HG03460 (cell line): ENCODE data around the gene MRPS10.
A peak's percentile ranks its signal among the peaks of the same experiment; 100 is the strongest.

Source experiments
- ATAC-seq: cut with Tn5 transposase; IDR thresholded peaks from one replicate; pipeline ENCODE4 v1.9.1; 2021; ENCODE audit not compliant: unreplicated experiment

Gene MRPS10

DNA sequence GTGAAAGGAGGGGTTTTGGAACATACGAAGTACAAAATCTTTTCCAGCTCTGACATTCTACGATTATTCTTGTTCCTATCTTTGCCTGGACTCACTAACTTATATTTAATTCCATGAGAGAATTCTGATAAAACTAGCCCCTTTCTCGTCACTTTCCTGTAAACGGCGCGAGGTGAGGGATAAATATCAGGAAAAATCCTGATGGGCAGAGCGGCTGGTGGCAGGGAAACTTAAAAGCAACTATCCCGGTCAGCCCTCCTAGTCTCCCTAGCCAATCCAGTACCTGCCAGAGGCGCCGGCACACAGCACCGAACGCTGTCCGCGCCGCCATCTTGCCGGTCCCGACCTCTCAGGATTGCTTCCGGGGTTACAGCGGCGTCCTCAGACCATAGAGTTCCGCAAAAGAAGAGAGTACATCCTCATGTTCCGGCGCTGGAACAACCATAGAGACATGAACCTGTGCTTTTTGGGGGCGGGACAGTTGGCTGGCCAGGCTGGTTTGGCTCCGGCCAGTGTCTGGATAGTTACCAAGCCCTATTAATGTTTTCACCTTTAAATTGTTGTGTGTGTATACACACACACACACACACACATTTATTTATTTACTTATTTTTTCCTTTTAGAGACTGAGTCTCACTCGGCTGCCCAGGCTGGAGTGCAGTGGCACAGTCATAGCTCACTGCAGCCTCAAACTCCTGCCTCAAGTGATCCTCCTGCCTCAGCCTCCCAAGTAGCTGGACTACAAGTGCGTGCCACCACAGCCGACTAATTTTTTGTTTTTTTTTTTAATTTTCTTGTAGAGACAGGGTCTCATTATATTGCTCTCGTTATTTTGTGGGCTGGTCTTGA is at the start of gene MRPS10:
TSS of gene MRPS10 (minus strand) at position 343 of the 849 bp plus-strand sequence. CDS start at position 331, 12 bp downstream.
- ATAC-seq, result peak; percentile 92

DNA sequence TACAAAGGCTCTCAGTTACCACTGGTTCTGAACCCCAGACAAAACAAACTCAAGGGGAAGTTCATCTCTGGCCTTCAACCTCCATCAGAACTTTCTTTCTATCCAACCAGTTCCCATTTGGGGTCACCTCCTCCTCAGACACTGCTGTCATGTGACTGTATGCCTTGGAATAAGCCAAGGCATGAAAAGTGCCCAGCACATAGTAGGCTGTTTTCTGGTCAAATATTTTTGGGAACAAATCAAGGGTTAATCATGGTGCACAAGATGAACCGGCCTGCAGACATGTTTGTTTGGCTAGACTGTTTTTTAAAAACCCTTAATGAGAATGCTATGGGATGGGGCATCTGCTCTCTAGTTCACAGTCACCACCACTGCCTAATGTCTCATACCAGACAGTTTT is 48.9 kb upstream of the MRPS10 start:
- no peak for ATAC-seq

GRCh38 chr6:42264852-42265390 is 47.3 kb upstream of the MRPS10 start:
- no peak for ATAC-seq

GRCh38 chr6:42264162-42264851 is 46.6 kb upstream of the MRPS10 start:
- no peak for ATAC-seq

GRCh38 chr6:42263165-42263728 is 45.6 kb upstream of the MRPS10 start:
- ATAC-seq, result no peak

GRCh38 chr6:42260972-42261371 is 43.3 kb upstream of the MRPS10 start:
- no peak for ATAC-seq

DNA sequence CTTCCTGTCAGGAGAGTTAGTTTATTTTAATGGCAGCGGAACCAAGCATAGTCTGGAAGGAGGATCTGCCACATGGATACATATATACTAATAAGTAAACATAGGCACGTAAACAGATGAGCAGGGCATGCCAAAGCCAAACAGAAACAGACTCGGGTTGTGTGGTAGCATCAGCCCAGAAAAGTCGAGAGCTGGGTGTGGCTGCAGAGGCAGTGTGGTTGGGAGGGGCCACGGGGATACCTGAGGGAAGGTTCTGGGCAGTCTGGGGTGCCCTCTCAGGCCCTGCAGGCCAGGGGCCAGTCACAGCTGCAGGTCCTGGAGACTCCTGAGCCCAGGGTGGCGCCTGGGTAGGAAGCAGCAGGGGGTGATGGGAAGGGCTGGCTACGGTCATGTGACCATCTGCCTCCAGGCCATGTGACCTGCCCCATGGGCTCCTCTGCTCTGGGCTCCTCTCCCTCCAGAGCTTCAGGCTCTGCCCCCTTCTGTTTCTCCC is 42.8 kb upstream of the MRPS10 start:
- no peak for ATAC-seq

- no peak for ATAC-seq
Observed at GRCh38 chr6:42259841-42260395, 42.3 kb upstream of the MRPS10 start.

GRCh38 chr6:42259286-42259685 is 41.6 kb upstream of the MRPS10 start:
- no peak for ATAC-seq

GRCh38 chr6:42257614-42258013 is 40.0 kb upstream of the MRPS10 start:
- ATAC-seq, result no peak

DNA sequence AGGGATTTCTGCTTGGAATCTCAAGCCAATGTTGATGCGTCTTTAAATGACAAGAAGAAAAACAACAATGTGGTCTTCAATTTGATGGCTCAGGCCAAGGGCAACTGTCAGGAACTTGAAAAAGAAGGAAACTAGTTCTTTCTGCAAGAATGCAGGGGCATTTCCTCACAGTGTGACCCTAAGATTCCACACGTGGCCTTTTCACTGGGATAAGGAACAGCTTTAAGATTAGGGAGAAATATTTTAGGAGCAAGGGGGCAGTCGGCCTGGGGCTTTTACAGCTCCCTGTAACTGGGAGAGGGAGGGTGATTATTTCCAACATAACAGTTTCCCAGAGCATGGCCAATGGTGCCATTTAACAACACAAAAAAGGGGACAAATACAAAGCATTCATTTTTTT is 39.4 kb upstream of the MRPS10 start:
- no peak for ATAC-seq

DNA sequence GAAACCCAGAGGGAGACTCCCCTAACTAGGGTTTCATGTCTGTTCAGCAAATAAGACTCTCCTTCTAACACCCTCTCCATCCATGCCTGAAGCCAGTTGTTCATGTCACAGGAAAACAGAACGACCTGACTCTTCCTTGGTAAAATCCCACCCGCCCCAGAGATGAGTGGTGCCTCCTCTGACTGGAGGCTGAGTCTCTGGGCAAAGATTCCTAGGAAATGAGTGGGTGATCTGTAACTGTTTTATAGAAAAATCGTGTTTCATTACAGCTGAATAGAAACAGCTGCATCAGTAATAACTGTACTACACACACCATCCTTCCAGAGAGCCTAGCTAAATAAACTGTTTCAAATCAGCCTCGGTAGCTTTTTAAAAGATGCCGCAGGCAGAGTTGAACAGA is 37.4 kb upstream of the MRPS10 start:
- no peak for ATAC-seq

GRCh38 chr6:42254505-42254904 is 36.8 kb upstream of the MRPS10 start:
- ATAC-seq, result no peak

- ATAC-seq, result no peak
Observed at GRCh38 chr6:42251911-42252637, 34.4 kb upstream of the MRPS10 start.

GRCh38 chr6:42251500-42251899 is 33.8 kb upstream of the MRPS10 start:
- no peak for ATAC-seq

DNA sequence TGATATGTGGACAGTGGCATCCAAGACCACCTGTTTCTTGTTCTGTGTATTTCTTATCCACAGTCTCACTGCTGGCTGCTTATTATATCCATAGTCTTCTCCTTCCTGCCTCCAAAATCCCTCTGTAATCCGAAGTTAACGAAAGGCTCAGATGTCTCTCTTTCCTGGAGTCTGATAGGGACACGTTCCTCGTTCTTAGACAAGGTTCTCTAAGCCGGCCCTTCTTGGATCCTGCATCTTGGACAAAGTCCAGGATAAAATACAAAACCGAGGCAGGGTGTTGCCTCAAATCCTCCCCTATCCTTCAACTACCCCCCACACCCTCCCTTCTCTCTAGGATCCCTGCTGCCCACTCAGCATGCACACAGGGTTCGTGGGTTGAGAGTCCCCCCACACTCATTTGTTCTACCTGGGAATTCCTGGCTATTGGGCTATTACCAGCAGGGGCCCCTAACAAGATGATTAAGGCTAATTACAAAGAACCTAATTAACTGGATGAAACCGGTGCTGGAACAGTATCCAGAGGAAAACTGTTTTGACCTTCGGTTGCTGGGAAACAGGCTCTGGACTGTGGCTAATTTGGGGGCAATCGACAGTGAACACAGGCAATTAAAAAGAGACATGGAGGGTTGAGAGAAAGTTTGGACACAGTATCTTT is 32.7 kb upstream of the MRPS10 start:
- ATAC-seq, result no peak

- ATAC-seq, result no peak
Observed at GRCh38 chr6:42249279-42249678, 31.6 kb upstream of the MRPS10 start.

DNA sequence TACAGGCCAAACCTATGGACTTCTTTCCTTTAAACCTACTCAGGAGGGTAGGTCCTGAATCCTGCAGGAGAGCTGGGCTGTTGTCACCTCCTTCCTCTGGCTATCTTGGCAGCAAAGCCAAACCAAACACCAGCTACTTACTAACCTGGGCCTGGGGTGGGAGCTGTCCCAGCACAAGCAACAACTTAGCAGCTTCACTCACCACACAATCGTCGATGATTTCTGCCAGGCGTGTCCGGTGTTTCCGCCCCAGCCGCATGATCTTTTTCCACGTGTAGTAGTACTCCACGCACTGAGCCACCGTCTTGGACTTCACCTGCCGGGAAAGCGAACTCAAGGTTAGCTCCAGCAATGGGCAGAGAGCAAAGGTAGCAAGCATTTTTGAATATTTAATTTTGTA is 25.4 kb upstream of the MRPS10 start:
- ATAC-seq, result no peak

DNA sequence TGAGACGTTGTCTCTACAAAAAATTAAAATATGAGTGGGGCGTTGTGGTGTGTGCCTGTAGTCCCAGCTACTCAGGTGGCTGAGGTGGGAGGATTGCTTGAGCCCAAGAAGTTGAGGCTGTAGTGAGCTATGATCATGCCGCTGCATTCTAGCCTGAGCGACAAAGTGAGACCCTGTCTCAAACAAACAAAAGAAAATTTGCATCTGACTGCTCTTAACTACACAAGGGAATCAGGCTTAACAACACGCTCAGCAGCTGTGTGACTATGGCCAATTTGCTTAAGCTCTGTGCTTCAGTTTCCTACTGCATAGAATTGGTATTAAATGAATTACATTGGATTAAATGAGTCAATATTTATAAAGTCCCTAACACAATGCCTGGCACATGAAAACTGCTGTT is 24.3 kb upstream of the MRPS10 start:
- no peak for ATAC-seq

DNA sequence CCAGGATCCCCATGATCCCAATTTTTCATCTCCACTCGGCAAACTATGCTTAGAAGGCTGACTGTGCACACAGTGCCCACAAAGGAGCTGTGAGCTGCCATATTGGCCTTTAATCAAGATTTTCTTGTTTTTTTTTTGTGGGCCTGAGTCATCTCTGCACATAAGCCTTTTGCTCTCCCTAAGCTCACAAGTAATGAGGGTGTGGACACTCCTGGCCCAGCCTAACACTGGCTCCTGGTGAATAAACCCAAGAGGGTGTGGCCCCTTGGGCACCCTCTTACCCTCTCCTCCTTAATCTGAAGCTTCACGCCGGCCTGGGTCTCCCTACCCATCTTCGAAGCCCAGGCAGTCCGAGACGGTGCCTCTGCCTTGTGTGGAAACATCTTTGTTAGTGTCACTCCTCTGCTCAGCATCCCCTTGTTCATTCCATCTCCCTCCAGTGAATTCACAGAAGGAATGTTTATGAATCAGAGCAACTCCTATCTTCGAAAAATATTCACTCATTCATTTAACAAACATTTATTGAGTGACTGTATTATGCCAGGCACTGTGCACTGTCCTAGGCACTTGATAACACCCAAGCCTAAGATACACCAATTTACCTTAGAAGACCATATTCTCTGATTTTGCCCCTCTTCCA is 22.2 kb upstream of the MRPS10 start:
- no peak for ATAC-seq
